A673 (cell line): ENCODE measurements around the gene AAR2. TPM values are rescaled to one million over a fixed set of nuclear protein-coding genes. Genes with fewer than 3 reads are reported as not detected.

Experiments used
- BruUV-seq: library from RNA; stranded (reverse); fragments of 400-500 nt; replicated peaks from 2 replicates; lab custom pipeline; 2021; lab: Mats Ljungman, UMichigan
- CTCF ChIA-PET: fragments of 300-600 bp; sonication (Branson Sonifier 250); formaldehyde crosslinking; loops from one replicate; lab custom pipeline; 2022; ENCODE audit warnings: antibody characterized with exemption; lab: Charles Lee
- POLR2A ChIA-PET: fragments of 300-600 bp; sonication (Branson Sonifier 250); formaldehyde crosslinking; loops from one replicate; lab custom pipeline; 2022; ENCODE audit warnings: antibody characterized with exemption; ENCODE audit not compliant: low non-redundant PET; lab: Charles Lee
- DNase-seq: peaks from one replicate; pipeline ENCODE4 v3.0.0-alpha.2; 2015; ENCODE audit warnings: low spot score
- H3K27ac ChIP-seq: fragments of 200-600 bp; sonication (generic); 2 replicates; pipeline ENCODE4 v1.5.1; 2016; ENCODE audit warnings: mixed run types, low read depth, mild to moderate bottlenecking, mixed read lengths, antibody characterized with exemption, low read length; ENCODE audit not compliant: poor library complexity, severe bottlenecking
- H3K27me3 ChIP-seq: fragments of 200-600 bp; sonication (generic); replicated peaks from 2 replicates; pipeline ENCODE4 v1.6.1; 2017; ENCODE audit warnings: mixed run types, low read depth, mild to moderate bottlenecking, mixed read lengths, antibody characterized with exemption, low read length; ENCODE audit not compliant: insufficient read depth, poor library complexity
- H3K36me3 ChIP-seq: fragments of 200-600 bp; sonication (generic); 2 replicates; pipeline ENCODE4 v1.6.1; 2016; ENCODE audit warnings: mixed run types, mild to moderate bottlenecking, mixed read lengths, antibody characterized with exemption, low read length; ENCODE audit not compliant: insufficient read depth, poor library complexity, severe bottlenecking
- H3K4me1 ChIP-seq: fragments of 200-600 bp; sonication (generic); 2 replicates; pipeline ENCODE4 v1.6.1; 2017; ENCODE audit warnings: mixed run types, mild to moderate bottlenecking, mixed read lengths, antibody characterized with exemption, low read length; ENCODE audit not compliant: insufficient read depth, poor library complexity, severe bottlenecking
- H3K4me3 ChIP-seq: fragments of 200-600 bp; sonication (generic); 2 replicates; pipeline ENCODE4 v1.5.1; 2016; ENCODE audit warnings: low read depth, mixed run types, mild to moderate bottlenecking, mixed read lengths, low read length; ENCODE audit not compliant: poor library complexity, severe bottlenecking
- H3K9me3 ChIP-seq: fragments of 200-600 bp; sonication (generic); 2 replicates; pipeline ENCODE4 v1.6.1; 2016; ENCODE audit warnings: mixed run types, low read depth, mild to moderate bottlenecking, mixed read lengths, antibody characterized with exemption, low read length; ENCODE audit not compliant: poor library complexity, severe bottlenecking
- EZH2 ChIP-seq: fragments of 200-600 bp; sonication (generic); IDR thresholded peaks from 2 replicates; pipeline ENCODE4 v1.6.1; 2017; ENCODE audit warnings: borderline replicate concordance, low read depth, mild to moderate bottlenecking, mixed read lengths, antibody characterized with exemption, low read length; ENCODE audit not compliant: poor library complexity, severe bottlenecking
- intact Hi-C: fragments of 100-400 bp; cut with micrococcal nuclease; formaldehyde crosslinking; loops from one replicate; pipeline ENCODE4 v1.10.0; 2022; ENCODE audit not compliant: unreplicated experiment
- total RNA-seq: library from RNA; stranded (reverse); gene quantifications from 2 replicates; pipeline ENCODE4 v1.2.3, GENCODE V29; 2021
- TF ChIP-seq, protein P1 (sequence below): fragments of 300-800, 200-600 bp; sonication (generic); conservative IDR thresholded peaks from 2 replicates; pipeline ENCODE4 v1.5.1; 2017; ENCODE audit warnings: low read depth, mild to moderate bottlenecking, antibody characterized with exemption, low read length, moderate library complexity, mixed read lengths

The AAR2 gene
- total RNA-seq, 1 experiment from 2014 or later: 33.6 TPM

DNA sequence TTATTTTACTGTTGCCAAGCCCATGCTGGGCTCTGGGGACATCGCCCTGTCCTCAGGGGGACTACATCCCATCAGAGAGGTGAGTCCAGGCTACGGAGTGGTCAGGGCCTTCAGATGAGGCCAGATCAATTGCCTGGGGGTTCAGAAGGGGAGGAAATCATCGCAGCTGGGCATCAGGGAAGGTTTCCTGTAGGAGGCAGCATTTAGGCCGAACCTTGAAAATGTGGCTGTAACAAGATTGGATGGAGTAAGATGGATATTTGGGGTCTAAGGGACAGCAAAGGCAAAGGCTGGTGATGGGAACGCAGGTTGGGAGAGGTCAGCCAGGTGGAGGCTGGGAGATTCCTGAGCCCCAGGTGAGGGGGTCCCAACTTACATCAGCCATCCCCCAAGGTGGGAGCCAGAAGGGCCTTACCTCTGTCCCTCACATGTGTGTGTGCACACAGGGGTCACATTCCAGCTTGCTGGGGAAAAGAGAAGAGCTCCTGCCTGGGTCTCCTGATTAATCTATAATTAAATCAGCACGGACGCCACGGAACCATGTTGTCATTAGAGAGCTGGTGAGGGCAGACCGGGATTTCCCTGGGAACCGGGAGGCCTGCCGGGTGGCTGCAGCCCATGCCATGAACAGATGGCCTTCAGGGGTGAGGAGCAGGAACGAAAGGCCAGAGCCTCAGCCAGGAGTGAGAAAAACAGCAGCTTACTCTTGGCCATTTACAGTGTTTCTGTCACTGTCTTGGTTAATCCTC, 39.3 kb downstream of the AAR2 start:
- H3K36me3 ChIP-seq: no peaks in the 10 kb centered on the region
- ChIA-PET CTCF (no interaction called here), POLR2A (no interaction called here)
- no peak overlapping the region for H3K4me3 ChIP-seq
- intact Hi-C loops: no loop called here
- H3K27ac ChIP-seq: no peak overlapping the region
- no peaks in the 10 kb centered on the region for H3K4me1 ChIP-seq
- DNase-seq: no peak
- H3K27me3 ChIP-seq: no peaks in the 10 kb centered on the region
- no peaks in the 10 kb centered on the region for H3K9me3 ChIP-seq
- TF ChIP-seq EZH2: no peak
- TF ChIP-seq, protein P1, sequence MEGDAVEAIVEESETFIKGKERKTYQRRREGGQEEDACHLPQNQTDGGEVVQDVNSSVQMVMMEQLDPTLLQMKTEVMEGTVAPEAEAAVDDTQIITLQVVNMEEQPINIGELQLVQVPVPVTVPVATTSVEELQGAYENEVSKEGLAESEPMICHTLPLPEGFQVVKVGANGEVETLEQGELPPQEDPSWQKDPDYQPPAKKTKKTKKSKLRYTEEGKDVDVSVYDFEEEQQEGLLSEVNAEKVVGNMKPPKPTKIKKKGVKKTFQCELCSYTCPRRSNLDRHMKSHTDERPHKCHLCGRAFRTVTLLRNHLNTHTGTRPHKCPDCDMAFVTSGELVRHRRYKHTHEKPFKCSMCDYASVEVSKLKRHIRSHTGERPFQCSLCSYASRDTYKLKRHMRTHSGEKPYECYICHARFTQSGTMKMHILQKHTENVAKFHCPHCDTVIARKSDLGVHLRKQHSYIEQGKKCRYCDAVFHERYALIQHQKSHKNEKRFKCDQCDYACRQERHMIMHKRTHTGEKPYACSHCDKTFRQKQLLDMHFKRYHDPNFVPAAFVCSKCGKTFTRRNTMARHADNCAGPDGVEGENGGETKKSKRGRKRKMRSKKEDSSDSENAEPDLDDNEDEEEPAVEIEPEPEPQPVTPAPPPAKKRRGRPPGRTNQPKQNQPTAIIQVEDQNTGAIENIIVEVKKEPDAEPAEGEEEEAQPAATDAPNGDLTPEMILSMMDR: no peak
- BruUV-seq: no TSS peak

- CTCF ChIA-PET: no interaction called here
- Histone ChIP-seq H3K36me3 (no peaks in the 10 kb centered on the region), H3K4me3 (no peak overlapping the region), H3K27me3 (no peaks in the 10 kb centered on the region), H3K4me1 (no peaks in the 10 kb centered on the region), H3K9me3 (no peaks in the 10 kb centered on the region), H3K27ac (no peak overlapping the region)
- intact Hi-C loops: no loop called here
- BruUV-seq: no TSS peak
- no peak for DNase-seq
- POLR2A ChIA-PET: no interaction called here
- no peak for TF ChIP-seq EZH2
- TF ChIP-seq, protein P1: no peak
Measured at GRCh38 chr20:36277546-36277945, 41.3 kb downstream of the AAR2 start.

- DNase-seq: no peak
- H3K4me1 ChIP-seq: no peaks in the 10 kb centered on the region
- ChIA-PET CTCF (no interaction called here), POLR2A (no interaction called here)
- no TSS peak for BruUV-seq
- intact Hi-C loops: no loop called here
- H3K9me3 ChIP-seq: no peaks in the 10 kb centered on the region
- no peaks in the 10 kb centered on the region for H3K36me3 ChIP-seq
- H3K4me3 ChIP-seq: no peak overlapping the region
- H3K27me3 ChIP-seq: no peaks in the 10 kb centered on the region
- TF ChIP-seq EZH2: no peak
- TF ChIP-seq, protein P1: no peak
- no peak overlapping the region for H3K27ac ChIP-seq
Measured at GRCh38 chr20:36279362-36279761, 43.1 kb downstream of the AAR2 start.
